GM18499 (cell line): ENCODE measurements around the gene MGLL.

Experiments used
- ATAC-seq: cut with Tn5 transposase; IDR thresholded peaks from one replicate; pipeline ENCODE4 v1.9.1; 2021; ENCODE audit warnings: moderate number of reproducible peaks; ENCODE audit not compliant: insufficient read depth, unreplicated experiment

MGLL gene

GRCh38 chr3:127762077-127762786 is 60.1 kb downstream of the MGLL start:
- no peak for ATAC-seq

GRCh38 chr3:127761441-127761801 is 60.9 kb downstream of the MGLL start:
- no peak for ATAC-seq

GRCh38 chr3:127760791-127761440 is 61.4 kb downstream of the MGLL start:
- ATAC-seq: no peak

- ATAC-seq: no peak
Observed at GRCh38 chr3:127760361-127760760, 62.0 kb downstream of the MGLL start.

GRCh38 chr3:127759826-127760225 is 62.5 kb downstream of the MGLL start:
- no peak for ATAC-seq

DNA sequence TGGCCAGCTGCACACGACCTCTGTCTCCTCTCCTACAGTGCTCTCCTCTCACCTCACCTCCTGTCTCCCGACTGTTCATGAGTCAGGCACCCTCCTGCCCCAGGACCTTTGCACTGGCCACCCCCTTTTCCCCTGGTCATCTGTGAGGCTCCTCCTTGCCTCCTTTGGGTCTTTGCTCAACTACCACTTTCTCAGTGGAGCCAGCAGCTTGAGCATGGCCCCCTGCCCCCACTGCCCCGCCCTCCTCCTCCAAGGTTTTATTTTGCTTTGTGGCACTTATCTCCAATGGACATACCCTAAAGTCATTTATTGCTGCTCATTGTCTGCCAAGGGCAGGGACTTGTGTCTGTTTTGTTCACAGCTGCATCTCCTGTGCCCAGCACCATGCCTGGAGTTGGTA is 64.3 kb downstream of the MGLL start:
- ATAC-seq: no peak

DNA sequence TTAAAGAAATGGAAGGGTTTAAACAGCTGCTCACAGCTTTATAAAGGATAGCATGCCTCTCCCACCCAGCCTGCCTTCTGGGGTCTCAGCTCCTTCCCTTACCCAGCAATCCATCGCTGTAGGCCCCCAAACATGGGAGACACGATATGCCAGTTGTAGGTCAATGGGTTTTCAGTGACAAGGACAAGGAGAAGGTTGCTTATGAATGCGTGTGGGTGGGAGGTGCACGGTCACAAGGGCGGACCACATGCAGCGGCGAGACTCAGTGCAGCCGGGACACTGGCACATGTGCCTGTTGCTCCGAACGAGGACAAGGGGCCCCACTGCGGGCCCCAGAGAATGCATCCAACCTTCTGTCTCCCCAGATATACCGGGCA is 67.0 kb downstream of the MGLL start:
- no peak for ATAC-seq

DNA sequence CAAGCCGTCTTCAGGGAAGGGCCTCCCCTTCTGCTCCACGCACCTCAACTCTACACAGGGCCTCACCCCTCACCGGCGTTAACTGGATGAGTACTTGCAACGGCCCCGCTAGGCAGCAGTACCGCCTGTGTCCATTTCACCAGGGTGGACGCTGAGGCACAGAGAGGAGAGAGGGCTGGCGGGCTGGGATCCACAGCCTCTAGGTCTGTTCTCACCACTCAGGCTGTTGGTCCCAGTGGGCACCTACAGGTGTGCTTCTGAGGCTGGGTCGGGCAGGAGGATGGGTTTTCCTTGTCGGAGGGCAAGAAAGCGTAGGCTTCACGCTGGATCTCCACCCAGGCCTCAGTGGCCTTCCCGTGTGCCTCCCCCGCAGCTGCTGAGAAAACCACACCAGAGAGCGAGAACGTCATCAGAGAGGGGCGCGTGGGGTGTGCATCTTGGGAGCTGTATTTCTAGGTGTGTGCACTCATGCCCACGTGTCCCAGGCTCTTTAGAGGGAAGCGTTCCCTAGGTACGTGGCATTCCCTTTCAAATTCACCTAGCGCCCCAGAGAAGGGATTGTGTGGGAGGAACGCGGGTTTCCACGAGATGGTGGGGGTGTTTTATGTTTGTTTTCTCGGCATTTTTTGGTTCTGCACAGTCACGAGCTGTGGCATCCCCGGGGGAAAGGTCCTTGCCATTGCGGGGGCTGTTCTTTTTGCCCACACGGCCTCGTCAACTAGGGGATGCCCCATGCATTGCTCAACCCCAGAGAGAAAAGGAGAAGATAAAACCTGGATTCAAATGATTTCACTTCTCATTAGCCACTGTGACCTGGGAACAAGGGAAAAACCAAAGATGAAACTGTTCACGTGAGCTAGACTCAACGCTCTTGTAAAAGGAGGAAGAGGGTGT is 67.7 kb downstream of the MGLL start:
- no peak for ATAC-seq

DNA sequence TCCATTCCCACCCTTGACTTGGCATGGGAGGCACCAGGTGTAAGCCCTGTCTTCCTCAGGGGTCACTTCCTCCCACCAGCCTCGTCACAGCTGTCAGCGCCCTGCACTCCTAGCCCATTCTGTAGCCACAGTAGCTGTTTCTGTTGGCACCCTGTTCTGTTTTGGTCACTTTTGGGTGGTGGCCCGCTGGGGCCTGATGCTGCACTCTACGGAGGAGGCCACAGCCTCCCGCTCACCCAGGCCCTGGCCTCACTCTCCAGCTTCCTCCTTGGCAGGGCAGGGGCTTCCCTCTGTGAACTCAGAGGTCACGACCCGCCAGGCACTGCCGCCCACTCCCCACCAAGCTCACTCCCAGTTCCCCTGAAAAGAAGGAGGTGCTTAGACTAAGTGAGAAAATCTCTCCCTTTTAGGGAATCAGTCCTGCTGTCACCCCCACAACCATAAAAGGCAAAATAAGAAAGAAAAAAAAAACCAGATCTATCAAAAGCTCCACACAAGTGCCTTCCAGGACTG is 68.4 kb downstream of the MGLL start:
- ATAC-seq: no peak

DNA sequence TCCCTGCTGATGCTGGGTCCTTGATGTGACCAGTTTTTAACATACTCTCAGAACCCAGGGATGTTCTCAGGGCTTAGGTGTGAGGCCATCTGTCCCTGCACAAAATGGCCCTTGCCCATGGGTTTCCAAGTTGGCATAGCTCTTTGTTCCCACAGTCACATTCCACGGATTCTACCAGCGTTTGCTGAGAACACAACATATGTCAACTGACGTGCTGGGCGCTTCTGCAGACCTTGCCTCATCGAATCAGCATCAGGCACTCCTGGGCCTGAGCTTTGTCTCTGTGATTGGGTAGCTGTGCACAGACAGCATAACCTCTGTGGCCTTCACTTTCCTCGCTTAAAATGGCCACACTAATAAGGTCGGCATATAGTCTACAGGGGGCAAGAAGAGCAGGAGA is 69.0 kb downstream of the MGLL start:
- ATAC-seq: no peak

DNA sequence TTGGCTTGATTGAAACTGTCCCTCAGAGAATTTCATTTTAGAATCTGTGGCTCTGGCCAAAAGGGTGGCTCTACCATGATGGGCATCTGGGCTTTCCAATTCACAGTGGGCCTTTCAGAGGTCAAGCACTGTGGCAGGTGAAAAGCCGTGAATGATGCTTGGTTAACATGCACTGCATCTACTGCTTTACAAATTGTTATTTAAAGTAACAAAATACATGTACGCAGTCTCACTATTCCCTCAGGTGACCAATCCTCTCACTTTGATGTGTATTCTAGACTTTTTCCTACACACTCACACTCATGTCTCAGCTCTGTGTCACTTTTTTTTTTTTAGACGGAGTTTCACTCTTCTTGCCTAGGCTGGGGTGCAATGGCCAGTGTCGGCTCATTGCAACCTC is 70.5 kb downstream of the MGLL start:
- ATAC-seq: no peak

DNA sequence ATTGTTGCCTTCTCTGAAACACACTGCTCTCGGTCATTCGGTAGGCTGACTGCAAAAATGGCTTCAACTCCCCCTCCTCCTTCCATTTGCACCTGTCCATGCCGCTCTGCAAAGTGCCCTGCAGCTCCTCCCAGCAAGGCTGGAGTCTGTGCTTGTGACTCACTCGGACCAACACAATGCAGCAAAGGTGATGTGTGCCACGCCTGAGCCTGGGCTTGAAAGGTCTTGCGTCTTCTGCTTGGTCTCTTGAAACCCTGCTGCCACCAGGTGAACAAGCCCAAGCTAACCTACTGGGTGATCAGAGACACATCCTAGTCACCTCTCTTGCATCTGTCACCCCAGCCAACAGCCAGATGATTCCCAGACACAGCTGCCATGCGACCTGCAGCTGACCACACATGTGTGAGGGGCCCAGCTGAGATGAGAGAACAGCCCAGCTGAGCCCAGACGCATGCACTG is 71.1 kb downstream of the MGLL start:
- no peak for ATAC-seq

DNA sequence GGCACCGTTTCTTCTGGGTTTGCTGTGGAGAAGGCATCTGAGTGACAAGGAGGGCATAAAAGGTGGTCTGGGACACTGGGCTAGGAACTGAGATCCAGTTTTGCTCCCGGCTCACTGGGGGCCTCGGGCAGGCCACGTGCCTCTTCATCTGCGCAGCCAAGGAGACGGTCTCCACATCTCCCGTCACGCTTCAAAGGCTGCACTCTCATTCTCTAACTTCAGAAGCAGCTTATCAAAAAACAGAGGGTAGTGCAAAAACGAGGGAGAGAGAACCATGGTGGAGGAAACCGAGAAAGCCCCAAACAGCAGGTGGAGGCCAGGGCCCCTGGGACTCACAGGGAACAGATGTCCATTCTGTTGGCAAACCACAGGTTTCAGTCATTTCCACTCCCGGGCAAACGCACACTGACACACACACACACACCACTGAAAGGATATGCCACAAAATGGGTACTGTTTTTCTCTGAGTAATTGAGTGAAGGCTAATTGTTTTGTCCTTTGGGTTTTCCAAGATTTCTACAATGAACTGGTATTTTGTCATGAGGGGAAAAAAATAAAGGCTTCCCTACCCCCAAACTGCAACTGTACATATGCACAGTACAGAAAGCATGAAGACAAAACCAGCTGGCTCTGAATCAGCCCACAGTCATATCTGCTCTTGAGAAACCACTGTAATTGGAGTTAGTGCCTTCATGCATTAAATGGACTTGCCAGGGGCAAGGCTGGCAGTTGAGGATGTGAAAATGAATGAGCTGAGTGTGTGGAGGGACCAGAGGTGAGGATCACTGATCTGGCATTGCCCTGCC is 71.9 kb downstream of the MGLL start:
- ATAC-seq: peak; percentile 36

GRCh38 chr3:127749787-127750225 is 72.5 kb downstream of the MGLL start:
- no peak for ATAC-seq

DNA sequence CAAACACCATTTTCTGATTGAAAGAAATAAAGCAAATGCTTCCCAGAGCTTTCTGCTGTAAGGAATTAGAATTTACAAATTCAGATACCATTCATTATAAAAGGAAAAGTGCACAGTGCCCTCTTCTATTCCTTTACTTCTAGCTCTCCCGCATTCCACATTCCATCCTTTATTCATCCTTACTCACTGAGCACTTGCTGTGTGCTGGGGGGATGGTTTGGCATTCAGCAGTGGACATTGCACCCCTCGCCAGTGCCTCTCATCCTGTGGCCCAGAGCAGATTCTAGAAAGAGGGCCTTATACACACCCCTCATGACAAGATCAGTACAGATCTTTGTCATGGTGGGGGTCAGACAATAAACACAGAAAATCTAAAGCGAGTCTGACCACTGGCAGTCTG is 73.0 kb downstream of the MGLL start:
- no peak for ATAC-seq

GRCh38 chr3:127748754-127749327 is 73.5 kb downstream of the MGLL start:
- ATAC-seq: no peak

DNA sequence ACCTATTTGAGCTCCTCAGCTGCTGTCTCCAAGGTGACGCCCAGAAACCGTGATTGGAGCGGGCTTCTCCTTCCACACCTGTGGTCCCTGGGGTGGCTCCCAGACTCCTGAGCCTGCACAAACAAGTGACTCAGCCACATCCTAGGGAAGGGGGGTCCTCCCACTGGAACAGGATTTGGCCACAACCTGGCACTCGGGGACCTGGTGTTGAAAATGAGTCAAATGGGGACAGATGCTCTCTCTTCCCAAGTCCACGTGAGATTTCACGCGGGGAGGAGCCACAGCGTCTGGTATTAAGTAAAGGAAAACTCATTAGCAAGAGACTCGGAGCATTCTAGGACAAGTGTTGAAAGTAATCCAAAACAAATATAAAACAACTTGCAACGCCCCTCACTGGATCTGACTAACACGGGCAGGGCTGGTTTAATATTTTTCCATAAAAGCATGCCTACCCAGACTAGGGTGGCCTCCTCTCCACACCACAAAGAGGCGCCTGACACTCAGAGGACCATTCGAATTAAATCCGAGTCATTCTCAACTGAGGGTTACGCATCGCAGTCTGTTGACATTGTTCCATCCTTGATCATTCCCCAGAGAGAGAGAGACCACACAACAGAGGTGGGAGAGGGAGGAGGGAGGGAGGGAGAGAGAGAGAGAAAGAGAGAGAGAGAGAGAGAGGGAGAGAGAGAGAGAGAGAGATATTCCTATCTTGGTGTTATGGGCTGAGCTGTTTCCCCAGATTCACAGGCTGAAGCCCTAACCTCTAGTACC is 74.4 kb downstream of the MGLL start:
- no peak for ATAC-seq

GRCh38 chr3:127747066-127747465 is 75.2 kb downstream of the MGLL start:
- ATAC-seq: no peak

DNA sequence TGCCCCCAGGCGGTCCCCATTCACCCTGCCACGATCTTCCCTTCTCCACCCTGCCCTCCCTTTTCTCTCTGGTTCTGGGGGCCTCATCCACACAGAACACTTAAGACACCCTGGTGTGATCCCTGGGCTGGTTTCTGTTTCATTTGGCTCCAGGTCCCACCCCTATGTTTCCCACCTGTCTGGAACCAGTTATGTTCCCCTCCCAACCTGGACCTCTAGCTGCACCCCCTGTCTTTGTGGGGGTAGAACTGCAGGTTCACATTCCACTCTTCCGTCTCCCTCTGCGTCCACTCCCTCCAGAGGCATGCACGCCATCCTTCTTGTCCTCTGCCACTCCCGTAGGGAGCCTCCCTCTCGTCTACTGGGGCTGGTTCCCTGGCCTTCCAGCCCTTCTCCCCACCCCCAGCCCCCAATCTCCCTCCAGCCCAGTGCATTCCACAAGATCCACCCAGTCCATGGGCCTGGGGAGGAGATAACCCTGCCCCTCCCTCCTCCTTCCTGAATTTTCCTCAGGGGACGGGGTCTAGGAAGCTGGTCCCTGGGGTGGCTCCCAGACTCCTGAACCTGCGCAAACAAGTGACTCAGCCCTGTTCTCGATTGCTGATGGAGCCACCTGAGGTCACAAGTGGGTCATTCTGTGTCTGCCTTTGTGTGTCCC is 75.8 kb downstream of the MGLL start:
- no peak for ATAC-seq
